ENCODE results near the gene SLCO4A1.

The SLCO4A1 gene

DNA sequence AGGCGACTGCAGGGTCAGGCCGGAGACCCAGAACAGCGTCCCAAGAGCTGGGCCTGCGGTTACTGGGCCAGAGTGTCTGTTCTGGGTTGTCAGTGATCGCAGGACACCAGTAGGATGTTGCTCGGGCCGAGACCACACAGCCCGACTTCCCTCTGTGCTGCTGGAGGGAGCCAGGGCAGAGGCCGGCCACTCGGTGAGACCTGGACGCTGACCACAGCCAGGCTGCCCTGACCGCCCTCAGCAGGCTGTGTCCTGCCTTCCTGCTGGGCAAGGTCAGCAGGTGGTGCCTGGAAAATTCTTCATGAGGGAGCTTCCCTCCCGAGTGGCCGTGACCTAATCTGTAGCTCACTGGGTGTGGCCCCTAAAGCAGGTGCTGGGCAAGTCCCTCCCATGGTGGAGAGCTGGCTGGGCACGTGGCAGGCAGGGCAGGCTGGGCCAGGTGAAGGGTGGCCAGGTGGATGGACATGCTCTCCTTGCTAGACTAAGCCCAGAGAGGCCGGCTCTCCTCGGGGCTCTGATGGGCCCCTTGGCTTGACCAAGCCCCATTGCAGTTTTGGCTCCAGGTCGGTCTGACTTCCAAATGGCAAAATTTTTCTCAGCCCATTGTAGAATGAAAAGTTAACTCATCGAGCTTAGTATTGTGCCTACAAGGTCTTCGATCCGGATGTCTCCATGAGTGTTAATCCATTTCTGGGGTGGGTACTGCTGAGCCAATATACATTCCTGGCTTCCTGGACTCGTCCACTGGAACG is 1.9 kb downstream of the SLCO4A1 start:
- Mint-ChIP-seq H3K9me3 (no peaks in the 10 kb centered on the region), H3K4me3 (no peak overlapping the region), H3K4me1 (ENCODE audit: low read depth) (peaks cover 42% of the 10 kb centered on the region), H3K27me3 (peaks cover 50% of the 10 kb centered on the region), H3K36me3 (ENCODE audit: low read depth) (no peaks in the 10 kb centered on the region), H3K27ac (no peak overlapping the region)
- intact Hi-C loops (cut with micrococcal nuclease), result no loop called here

- intact Hi-C loops (cut with micrococcal nuclease), result no loop called here
- H3K27me3 Mint-ChIP-seq, result peaks cover 49% of the 10 kb centered on the region
- H3K9me3 Mint-ChIP-seq, result no peaks in the 10 kb centered on the region
- H3K27ac Mint-ChIP-seq, result no peak overlapping the region
- no peaks in the 10 kb centered on the region for H3K36me3 Mint-ChIP-seq (ENCODE audit: low read depth)
- peaks cover 42% of the 10 kb centered on the region for H3K4me1 Mint-ChIP-seq (ENCODE audit: low read depth)
- H3K4me3 Mint-ChIP-seq, result no peak overlapping the region
Measured at GRCh38 chr20:62644802-62645496, 2.6 kb downstream of the SLCO4A1 start.

GRCh38 chr20:62645613-62646012 is 3.3 kb downstream of the SLCO4A1 start:
- no peak overlapping the region for H3K27ac Mint-ChIP-seq
- no peaks in the 10 kb centered on the region for H3K9me3 Mint-ChIP-seq
- H3K4me1 Mint-ChIP-seq (ENCODE audit: low read depth), result peaks cover 44% of the 10 kb centered on the region
- H3K27me3 Mint-ChIP-seq, result peaks cover 44% of the 10 kb centered on the region
- intact Hi-C loops (cut with micrococcal nuclease), result no loop called here
- no peak overlapping the region for H3K4me3 Mint-ChIP-seq
- no peaks in the 10 kb centered on the region for H3K36me3 Mint-ChIP-seq (ENCODE audit: low read depth)

DNA sequence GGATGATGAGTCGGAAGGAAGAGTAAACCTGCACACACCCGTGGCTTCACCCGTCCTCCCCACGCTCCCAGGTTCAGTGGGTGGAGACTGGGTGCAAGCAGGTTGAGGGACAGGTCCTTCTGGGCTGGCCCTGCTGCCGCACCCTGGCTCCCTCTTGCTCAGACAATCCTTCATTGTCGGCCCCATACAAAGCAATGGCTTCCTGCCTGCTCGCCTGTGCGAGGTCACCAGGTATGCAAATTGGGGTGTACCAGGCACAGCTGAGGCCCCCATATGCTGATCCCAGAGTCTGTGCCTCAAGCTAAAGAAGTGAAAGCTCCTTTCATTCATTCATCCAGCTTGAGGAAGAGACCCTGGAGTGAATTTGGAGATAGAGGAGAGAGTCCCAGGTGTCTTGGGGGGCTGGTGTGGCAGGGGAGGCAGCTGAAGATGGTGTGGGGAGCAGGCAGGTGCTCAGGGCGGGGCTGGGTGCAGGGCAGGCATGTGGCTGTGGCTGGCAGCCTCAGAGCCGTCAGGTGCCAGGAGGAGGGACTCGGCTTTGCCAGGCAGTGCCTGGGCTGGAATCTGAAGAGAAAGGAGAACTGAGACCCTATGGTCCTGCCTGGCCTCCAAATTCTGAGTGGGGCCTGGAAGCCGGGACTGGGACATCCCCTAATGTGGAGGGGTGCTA is 4.7 kb downstream of the SLCO4A1 start:
- no peaks in the 10 kb centered on the region for H3K9me3 Mint-ChIP-seq
- H3K4me3 Mint-ChIP-seq, result no peak overlapping the region
- H3K27me3 Mint-ChIP-seq, result peaks cover 30% of the 10 kb centered on the region
- intact Hi-C loops (cut with micrococcal nuclease), result no loop called here
- H3K36me3 Mint-ChIP-seq (ENCODE audit: low read depth), result no peaks in the 10 kb centered on the region
- H3K27ac Mint-ChIP-seq, result peak overlapping the region; percentile 53
- peaks cover 51% of the 10 kb centered on the region for H3K4me1 Mint-ChIP-seq (ENCODE audit: low read depth)

GRCh38 chr20:62647521-62648317 is 5.4 kb downstream of the SLCO4A1 start:
- Mint-ChIP-seq H3K27ac (no peak overlapping the region), H3K4me1 (ENCODE audit: low read depth) (peaks cover 58% of the 10 kb centered on the region), H3K9me3 (no peaks in the 10 kb centered on the region), H3K36me3 (ENCODE audit: low read depth) (no peaks in the 10 kb centered on the region), H3K27me3 (peaks cover 24% of the 10 kb centered on the region), H3K4me3 (no peak overlapping the region)
- intact Hi-C loops (cut with micrococcal nuclease), result no loop called here

DNA sequence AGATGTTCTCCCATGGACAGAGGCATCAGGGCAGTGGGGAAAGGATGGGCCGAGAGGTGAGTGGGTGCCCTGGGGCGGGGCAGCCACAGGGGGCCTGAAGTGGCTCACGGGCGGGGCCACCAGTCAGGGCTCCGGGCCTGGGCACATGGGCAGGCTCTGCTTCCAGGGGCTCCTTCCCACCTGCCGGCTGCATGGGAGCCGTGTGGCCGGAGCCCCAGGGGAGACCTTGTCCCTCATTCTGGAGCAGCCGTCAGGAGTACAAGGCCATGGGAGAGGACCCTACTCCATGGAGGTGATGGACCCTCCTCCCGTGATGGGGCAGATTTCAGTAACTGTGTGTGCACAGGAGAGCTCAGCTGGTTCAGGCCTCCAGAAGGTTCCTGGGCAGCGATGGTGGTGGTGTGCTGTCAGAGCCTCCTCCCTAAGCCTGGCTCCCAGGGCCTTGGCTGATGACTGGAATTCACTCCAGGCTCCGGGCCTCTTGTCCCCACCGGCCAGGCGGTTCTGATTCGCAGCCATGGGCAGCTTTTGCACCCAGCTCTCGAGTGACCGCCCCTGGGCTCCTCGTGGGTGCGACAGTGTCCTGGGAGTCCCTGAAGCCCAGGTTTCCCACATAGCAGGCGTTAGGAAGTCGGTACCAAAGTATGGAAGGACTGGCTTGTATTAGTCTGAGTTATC is 6.2 kb downstream of the SLCO4A1 start:
- Mint-ChIP-seq H3K27ac (no peak overlapping the region), H3K4me1 (ENCODE audit: low read depth) (peaks cover 58% of the 10 kb centered on the region), H3K36me3 (ENCODE audit: low read depth) (no peaks in the 10 kb centered on the region), H3K4me3 (no peak overlapping the region), H3K27me3 (peaks cover 17% of the 10 kb centered on the region), H3K9me3 (no peaks in the 10 kb centered on the region)
- intact Hi-C loops (cut with micrococcal nuclease), result no loop called here

DNA sequence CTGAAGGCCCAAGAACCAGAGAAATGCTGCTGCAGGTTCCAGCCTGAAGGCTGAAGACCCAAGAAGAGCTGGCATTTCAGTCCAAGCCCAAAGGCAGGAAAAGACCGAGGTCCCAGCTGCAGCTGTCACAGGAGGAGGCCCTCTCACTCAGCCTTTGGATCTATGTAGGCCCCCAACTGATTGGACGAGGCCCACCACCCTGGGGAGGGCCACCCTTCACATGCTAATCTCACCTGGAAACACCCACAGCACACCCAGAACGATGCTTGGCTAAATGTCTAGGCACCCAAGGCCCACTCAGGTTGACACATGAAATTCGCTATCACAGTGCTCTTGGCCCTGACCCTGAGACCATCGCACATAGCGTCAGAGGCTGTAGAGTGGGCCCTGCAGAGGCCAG is 6.8 kb downstream of the SLCO4A1 start:
- intact Hi-C loops (cut with micrococcal nuclease), result no loop called here
- no peak overlapping the region for H3K4me3 Mint-ChIP-seq

GRCh38 chr20:62650551-62651284 is 8.4 kb downstream of the SLCO4A1 start:
- peaks cover 43% of the 10 kb centered on the region for H3K4me1 Mint-ChIP-seq (ENCODE audit: low read depth)
- peaks cover 8% of the 10 kb centered on the region for H3K27me3 Mint-ChIP-seq
- no peaks in the 10 kb centered on the region for H3K9me3 Mint-ChIP-seq
- no peak overlapping the region for H3K4me3 Mint-ChIP-seq
- H3K27ac Mint-ChIP-seq, result peak overlapping the region; percentile 94
- H3K36me3 Mint-ChIP-seq (ENCODE audit: low read depth), result no peaks in the 10 kb centered on the region
- intact Hi-C loops (cut with micrococcal nuclease), result no loop called here

More for the DNA sequence above, 6.8 kb downstream of the SLCO4A1 start:
- Mint-ChIP-seq H3K9me3 (no peaks in the 10 kb centered on the region), H3K27me3 (peaks cover 11% of the 10 kb centered on the region), H3K27ac (no peak overlapping the region), H3K4me1 (ENCODE audit: low read depth) (peaks cover 56% of the 10 kb centered on the region), H3K36me3 (ENCODE audit: low read depth) (no peaks in the 10 kb centered on the region)

DNA sequence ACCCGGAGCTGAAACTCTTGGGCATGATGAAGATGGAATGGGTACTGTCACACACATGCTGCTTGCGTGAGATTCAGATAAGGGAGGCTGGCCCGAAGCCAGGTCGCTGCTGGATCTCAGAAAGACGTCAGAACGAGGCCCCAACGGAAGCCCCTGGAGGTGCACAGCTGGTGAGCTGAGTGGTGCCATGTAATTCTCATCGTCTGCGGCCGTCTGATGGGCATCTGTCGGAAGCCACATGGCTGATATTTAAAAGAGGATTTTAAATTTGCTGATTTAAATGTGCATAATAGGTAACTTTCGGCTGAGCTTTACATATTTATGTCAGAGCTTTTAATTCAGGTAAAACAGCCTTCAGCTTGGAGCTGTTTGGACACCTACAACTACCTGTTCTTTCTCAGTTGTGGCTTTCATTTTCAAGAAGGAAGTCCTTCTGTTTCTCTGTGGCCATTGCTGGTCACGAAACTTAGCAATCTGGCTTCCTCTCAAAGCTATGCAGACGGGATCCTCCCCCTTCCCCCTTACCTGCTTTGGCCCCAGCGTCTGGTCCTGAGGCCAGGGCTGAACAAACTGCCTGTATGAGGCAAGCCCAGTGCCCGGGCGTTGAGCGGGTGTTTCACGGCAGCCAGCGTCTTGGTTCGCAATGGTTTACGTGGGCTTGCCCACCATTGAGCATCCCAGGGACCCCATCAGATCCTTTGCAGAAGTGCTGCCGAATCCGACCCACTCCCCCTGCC is 9.2 kb downstream of the SLCO4A1 start:
- peaks cover 8% of the 10 kb centered on the region for H3K27me3 Mint-ChIP-seq
- peak overlapping the region; percentile 94 for H3K27ac Mint-ChIP-seq
- intact Hi-C loops (cut with micrococcal nuclease), result loop anchor here (1.0 kb wide), 1 partner anchor 11 kb away; no protein-coding TSS in a partner anchor
- H3K9me3 Mint-ChIP-seq, result no peaks in the 10 kb centered on the region
- H3K4me3 Mint-ChIP-seq, result peak overlapping the region; percentile 60
- no peaks in the 10 kb centered on the region for H3K36me3 Mint-ChIP-seq (ENCODE audit: low read depth)
- H3K4me1 Mint-ChIP-seq (ENCODE audit: low read depth), result peaks cover 43% of the 10 kb centered on the region

- Mint-ChIP-seq H3K4me1 (ENCODE audit: low read depth) (peaks cover 42% of the 10 kb centered on the region), H3K9me3 (no peaks in the 10 kb centered on the region), H3K36me3 (ENCODE audit: low read depth) (no peaks in the 10 kb centered on the region), H3K27ac (peak overlapping the region; percentile 94), H3K4me3 (peak overlapping the region; percentile 60), H3K27me3 (peaks cover 8% of the 10 kb centered on the region)
- intact Hi-C loops (cut with micrococcal nuclease), result loop anchor here (1.0 kb wide), 1 partner anchor 10 kb away; no protein-coding TSS in a partner anchor
Measured at GRCh38 chr20:62652041-62652893, 10.0 kb downstream of the SLCO4A1 start.

GRCh38 chr20:62652894-62653305 is 10.6 kb downstream of the SLCO4A1 start:
- H3K27ac Mint-ChIP-seq, result peak overlapping the region; percentile 94
- H3K27me3 Mint-ChIP-seq, result peaks cover 8% of the 10 kb centered on the region
- H3K4me3 Mint-ChIP-seq, result no peak overlapping the region
- no peaks in the 10 kb centered on the region for H3K9me3 Mint-ChIP-seq
- H3K4me1 Mint-ChIP-seq (ENCODE audit: low read depth), result peaks cover 46% of the 10 kb centered on the region
- intact Hi-C loops (cut with micrococcal nuclease), result loop anchor here (1.0 kb wide), 1 partner anchor 9 kb away; no protein-coding TSS in a partner anchor
- no peaks in the 10 kb centered on the region for H3K36me3 Mint-ChIP-seq (ENCODE audit: low read depth)
